Measurements from ENCODE around the gene TAF1C.
A peak's percentile ranks its signal among the peaks of the same experiment; 100 is the strongest.

TAF1C gene

GRCh38 chr16:84144859-84145639, 41.8 kb downstream of the TAF1C start, which contains the start of the genes DNAAF1 and HSDL1:
DNAAF1 (plus strand) TSS chr16:84145308; CDS start chr16:84145441, 133 bp downstream.
HSDL1 (minus strand) TSS chr16:84145177; CDS start chr16:84131321, 13,856 bp downstream.
- Histone ChIP-seq H3K9ac (ENCODE audit: low read depth, low read length) (peak within 1 kb of the TSS; percentile 78), H3K4me2 (ENCODE audit: insufficient read depth, low read length) (peak within 1 kb of the TSS; percentile 100), H3K27me3 (ENCODE audit: insufficient read depth, low read length, poor library complexity) (no peaks in the 10 kb centered on the region), H3K4me1 (ENCODE audit: insufficient read depth, low read length) (peaks cover 45% of the 10 kb centered on the region), H3K79me2 (ENCODE audit: insufficient read depth, low read length) (peaks cover 47% of the 10 kb centered on the region), H3K9me3 (ENCODE audit: insufficient read depth, low read length, severe bottlenecking) (no peaks in the 10 kb centered on the region), H3K27ac (ENCODE audit: low read length) (peak within 1 kb of the TSS; percentile 76), H2AFZ (ENCODE audit: low read depth, low read length) (peak within 1 kb of the TSS; percentile 74), H3K36me3 (ENCODE audit: insufficient read depth, low read length) (peaks cover 3% of the 10 kb centered on the region; the same call in 1 of the 2 replicates), H3K4me3 (ENCODE audit: low read depth in 1 of 2, low read length in 2 of 2) (peak within 1 kb of the TSS; percentile 97 to 98), H4K20me1 (ENCODE audit: insufficient read depth, low read length) (peaks cover 15% of the 10 kb centered on the region)
- peak; percentile 79 for ATAC-seq (ENCODE audit: insufficient read depth, low read depth)
- no peak for TF ChIP-seq CTCF (IDR thresholded peaks at IDR 0.05; ENCODE audit: borderline replicate concordance, extremely low read depth, low read length, poor library complexity, severe bottlenecking)
- no peak for TF ChIP-seq EZH2 (IDR thresholded peaks at IDR 0.05; ENCODE audit: borderline replicate concordance, low read depth, low read length, severe bottlenecking)
- DNase-seq = peak; percentile 91

- Histone ChIP-seq H3K4me2 (ENCODE audit: insufficient read depth, low read length) (peak overlapping the region; percentile 100), H3K27me3 (ENCODE audit: insufficient read depth, low read length, poor library complexity) (no peaks in the 10 kb centered on the region), H3K9ac (ENCODE audit: low read depth, low read length) (peak overlapping the region; percentile 78), H2AFZ (ENCODE audit: low read depth, low read length) (peak overlapping the region; percentile 74), H3K4me3 (ENCODE audit: low read depth in 1 of 2, low read length in 2 of 2) (peak overlapping the region; percentile 97 to 98), H3K36me3 (ENCODE audit: insufficient read depth, low read length) (peaks cover 3% of the 10 kb centered on the region; the same call in 1 of the 2 replicates), H3K79me2 (ENCODE audit: insufficient read depth, low read length) (peaks cover 54% of the 10 kb centered on the region), H3K27ac (ENCODE audit: low read length) (peak overlapping the region; percentile 76), H4K20me1 (ENCODE audit: insufficient read depth, low read length) (peaks cover 22% of the 10 kb centered on the region), H3K4me1 (ENCODE audit: insufficient read depth, low read length) (peaks cover 52% of the 10 kb centered on the region), H3K9me3 (ENCODE audit: insufficient read depth, low read length, severe bottlenecking) (no peaks in the 10 kb centered on the region)
- TF ChIP-seq EZH2 (IDR thresholded peaks at IDR 0.05; ENCODE audit: borderline replicate concordance, low read depth, low read length, severe bottlenecking) (no peak), CTCF (IDR thresholded peaks at IDR 0.05; ENCODE audit: borderline replicate concordance, extremely low read depth, low read length, poor library complexity, severe bottlenecking) (peak; percentile 44)
- ATAC-seq (ENCODE audit: insufficient read depth, low read depth) = peak; percentile 51
- DNase-seq = peak; percentile 50
Observed at GRCh38 chr16:84144209-84144858, 42.5 kb downstream of the TAF1C start.

GRCh38 chr16:84143784-84144199, 43.1 kb downstream of the TAF1C start:
- Histone ChIP-seq H3K4me2 (ENCODE audit: insufficient read depth, low read length) (peak overlapping the region; percentile 100), H4K20me1 (ENCODE audit: insufficient read depth, low read length) (peaks cover 27% of the 10 kb centered on the region), H3K4me3 (ENCODE audit: low read depth in 1 of 2, low read length in 2 of 2) (peak overlapping the region; percentile 97 to 98), H2AFZ (ENCODE audit: low read depth, low read length) (peak overlapping the region; percentile 74; the same call in 1 of the 2 replicates), H3K27me3 (ENCODE audit: insufficient read depth, low read length, poor library complexity) (no peaks in the 10 kb centered on the region), H3K27ac (ENCODE audit: low read length) (peak overlapping the region; percentile 76), H3K79me2 (ENCODE audit: insufficient read depth, low read length) (peaks cover 59% of the 10 kb centered on the region), H3K9ac (ENCODE audit: low read depth, low read length) (peak overlapping the region; percentile 78), H3K9me3 (ENCODE audit: insufficient read depth, low read length, severe bottlenecking) (no peaks in the 10 kb centered on the region), H3K36me3 (ENCODE audit: insufficient read depth, low read length) (peaks cover 3% of the 10 kb centered on the region; the same call in 1 of the 2 replicates), H3K4me1 (ENCODE audit: insufficient read depth, low read length) (peaks cover 58% of the 10 kb centered on the region)
- no peak for ATAC-seq (ENCODE audit: insufficient read depth, low read depth)
- no peak for DNase-seq
- no peak for TF ChIP-seq EZH2 (IDR thresholded peaks at IDR 0.05; ENCODE audit: borderline replicate concordance, low read depth, low read length, severe bottlenecking)

Data from DND-41 (cell line).